ENCODE results near the gene PIGX.
A peak's percentile ranks its signal among the peaks of the same experiment; 100 is the strongest.
"Not testable (repeated sequence)": the region's sequence is repeated elsewhere in the genome, so short reads cannot be mapped to it uniquely, and the experiment has no call there.

The PIGX gene

GRCh38 chr3:196708467-196708866, 3.7 kb upstream of the PIGX start:
- no peak overlapping the region for H3K9ac ChIP-seq (ENCODE audit: insufficient read length)
- H3K27ac ChIP-seq = no peak overlapping the region
- no peak overlapping the region for H3K4me3 ChIP-seq
- no peaks in the 10 kb centered on the region for H3K36me3 ChIP-seq (ENCODE audit: insufficient read depth, low read length)
- TF ChIP-seq EZH2 (IDR thresholded peaks at IDR 0.05) = no peak
- TF ChIP-seq POLR2AphosphoS5 (IDR thresholded peaks at IDR 0.05; ENCODE audit: borderline replicate concordance, low read depth, low read length) = no peak
- no peak for TF ChIP-seq FOXP2 (optimal IDR thresholded peaks at IDR 0.05; ENCODE audit: control extremely low read depth, extremely low read length, insufficient read depth)
- DNase-seq (ENCODE audit: low read depth, low spot score) = no peak
- no peaks in the 10 kb centered on the region for H3K9me3 ChIP-seq (ENCODE audit: low read depth, low read length)

GRCh38 chr3:196712514-196713413, 587 bp downstream of the PIGX start:
- Histone ChIP-seq H3K9me3 (ENCODE audit: low read depth, low read length) (no peaks in the 10 kb centered on the region), H3K36me3 (ENCODE audit: insufficient read depth, low read length) (peaks cover 5% of the 10 kb centered on the region; the same call in 1 of the 2 replicates), H3K4me3 (peak overlapping the region; percentile 81), H3K9ac (ENCODE audit: insufficient read length) (peak overlapping the region; percentile 83), H3K27ac (peak overlapping the region; percentile 49; the same call in 1 of the 2 replicates)
- no peak for DNase-seq (ENCODE audit: low read depth, low spot score)
- TF ChIP-seq FOXP2 (optimal IDR thresholded peaks at IDR 0.05; ENCODE audit: control extremely low read depth, extremely low read length, insufficient read depth) (no peak), POLR2AphosphoS5 (IDR thresholded peaks at IDR 0.05; ENCODE audit: borderline replicate concordance, low read depth, low read length) (no peak), EZH2 (IDR thresholded peaks at IDR 0.05) (no peak)

- H3K9me3 ChIP-seq (ENCODE audit: low read depth, low read length); H3K4me3 ChIP-seq; H3K9ac ChIP-seq (ENCODE audit: insufficient read length); H3K27ac ChIP-seq; DNase-seq (ENCODE audit: low read depth, low spot score): not testable (repeated sequence)
- peaks cover 37% of the 10 kb centered on the region for H3K36me3 ChIP-seq (ENCODE audit: insufficient read depth, low read length)
These were observed 5.0 kb downstream of the PIGX start for GRCh38 chr3:196717162-196717561.

GRCh38 chr3:196721097-196721496, 8.9 kb downstream of the PIGX start:
- H3K9me3 ChIP-seq (ENCODE audit: low read depth, low read length) = peaks cover 7% of the 10 kb centered on the region; the same call in 1 of the 2 replicates
- DNase-seq (ENCODE audit: low read depth, low spot score) = no peak
- no peak for TF ChIP-seq EZH2 (IDR thresholded peaks at IDR 0.05)
- no peak for TF ChIP-seq POLR2AphosphoS5 (IDR thresholded peaks at IDR 0.05; ENCODE audit: borderline replicate concordance, low read depth, low read length)
- TF ChIP-seq FOXP2 (optimal IDR thresholded peaks at IDR 0.05; ENCODE audit: control extremely low read depth, extremely low read length, insufficient read depth) = no peak
- peaks cover 57% of the 10 kb centered on the region for H3K36me3 ChIP-seq (ENCODE audit: insufficient read depth, low read length)
- no peak overlapping the region for H3K4me3 ChIP-seq
- no peak overlapping the region for H3K27ac ChIP-seq
- no peak overlapping the region for H3K9ac ChIP-seq (ENCODE audit: insufficient read length)

GRCh38 chr3:196726788-196727675, 14.9 kb downstream of the PIGX start:
- Histone ChIP-seq H3K36me3 (ENCODE audit: insufficient read depth, low read length) (peaks cover 48% of the 10 kb centered on the region), H3K9ac (ENCODE audit: insufficient read length) (no peak overlapping the region), H3K9me3 (ENCODE audit: low read depth, low read length) (no peaks in the 10 kb centered on the region), H3K27ac (no peak overlapping the region), H3K4me3 (no peak overlapping the region)
- no peak for DNase-seq (ENCODE audit: low read depth, low spot score)
- TF ChIP-seq FOXP2 (optimal IDR thresholded peaks at IDR 0.05; ENCODE audit: control extremely low read depth, extremely low read length, insufficient read depth) (no peak), EZH2 (IDR thresholded peaks at IDR 0.05) (no peak), POLR2AphosphoS5 (IDR thresholded peaks at IDR 0.05; ENCODE audit: borderline replicate concordance, low read depth, low read length) (no peak)

GRCh38 chr3:196735751-196736150, 23.6 kb downstream of the PIGX start:
- no peak overlapping the region for H3K9ac ChIP-seq (ENCODE audit: insufficient read length)
- DNase-seq (ENCODE audit: low read depth, low spot score) = no peak
- H3K27ac ChIP-seq = no peak overlapping the region
- H3K4me3 ChIP-seq = no peak overlapping the region
- TF ChIP-seq FOXP2 (optimal IDR thresholded peaks at IDR 0.05; ENCODE audit: control extremely low read depth, extremely low read length, insufficient read depth) (no peak), POLR2AphosphoS5 (IDR thresholded peaks at IDR 0.05; ENCODE audit: borderline replicate concordance, low read depth, low read length) (no peak), EZH2 (IDR thresholded peaks at IDR 0.05) (no peak)
- no peaks in the 10 kb centered on the region for H3K9me3 ChIP-seq (ENCODE audit: low read depth, low read length)
- H3K36me3 ChIP-seq (ENCODE audit: insufficient read depth, low read length) = peaks cover 41% of the 10 kb centered on the region

GRCh38 chr3:196736670-196737374, 24.6 kb downstream of the PIGX start:
- TF ChIP-seq POLR2AphosphoS5 (IDR thresholded peaks at IDR 0.05; ENCODE audit: borderline replicate concordance, low read depth, low read length) = no peak
- no peak overlapping the region for H3K4me3 ChIP-seq
- H3K9me3 ChIP-seq (ENCODE audit: low read depth, low read length) = no peaks in the 10 kb centered on the region
- H3K9ac ChIP-seq (ENCODE audit: insufficient read length) = no peak overlapping the region
- no peak for DNase-seq (ENCODE audit: low read depth, low spot score)
- H3K27ac ChIP-seq = no peak overlapping the region
- H3K36me3 ChIP-seq (ENCODE audit: insufficient read depth, low read length) = peaks cover 33% of the 10 kb centered on the region

- Histone ChIP-seq H3K4me3 (no peak overlapping the region), H3K36me3 (ENCODE audit: insufficient read depth, low read length) (peaks cover 30% of the 10 kb centered on the region), H3K9me3 (ENCODE audit: low read depth, low read length) (no peaks in the 10 kb centered on the region), H3K27ac (no peak overlapping the region), H3K9ac (ENCODE audit: insufficient read length) (no peak overlapping the region)
- no peak for DNase-seq (ENCODE audit: low read depth, low spot score)
- TF ChIP-seq POLR2AphosphoS5 (IDR thresholded peaks at IDR 0.05; ENCODE audit: borderline replicate concordance, low read depth, low read length) (no peak), FOXP2 (optimal IDR thresholded peaks at IDR 0.05; ENCODE audit: control extremely low read depth, extremely low read length, insufficient read depth) (no peak), EZH2 (IDR thresholded peaks at IDR 0.05) (no peak)
These were observed 25.5 kb downstream of the PIGX start for GRCh38 chr3:196737655-196738054.
